GM12878 (cell line): Measurements from ENCODE around the gene SKAP1.

Source experiments
- TF ChIP-seq, protein P1 (sequence below): fragments of 450-650 bp; IDR thresholded peaks from 2 replicates; pipeline ENCODE4 v1.6.1; 2017; ENCODE audit warnings: low read depth, mild to moderate bottlenecking, moderate library complexity
- TF ChIP-seq, protein P2 (sequence below), 3 experiments: IDR thresholded peaks in 2 of 3; conservative IDR thresholded peaks in 1 of 3; 2 replicates each; pipeline ENCODE4 v1.5.1; 2011; ENCODE audit warnings: low read depth in 3 of 3, low read length in 3 of 3, mild to moderate bottlenecking in 3 of 3, control low read depth in 2 of 3, moderate library complexity in 2 of 3, inconsistent platforms in 1 of 3, mixed read lengths in 1 of 3; ENCODE audit not compliant: control insufficient read depth in 2 of 3, insufficient read depth in 1 of 3; ENCODE audit errors: extremely low read depth in 1 of 3

- TF ChIP-seq, protein P1, sequence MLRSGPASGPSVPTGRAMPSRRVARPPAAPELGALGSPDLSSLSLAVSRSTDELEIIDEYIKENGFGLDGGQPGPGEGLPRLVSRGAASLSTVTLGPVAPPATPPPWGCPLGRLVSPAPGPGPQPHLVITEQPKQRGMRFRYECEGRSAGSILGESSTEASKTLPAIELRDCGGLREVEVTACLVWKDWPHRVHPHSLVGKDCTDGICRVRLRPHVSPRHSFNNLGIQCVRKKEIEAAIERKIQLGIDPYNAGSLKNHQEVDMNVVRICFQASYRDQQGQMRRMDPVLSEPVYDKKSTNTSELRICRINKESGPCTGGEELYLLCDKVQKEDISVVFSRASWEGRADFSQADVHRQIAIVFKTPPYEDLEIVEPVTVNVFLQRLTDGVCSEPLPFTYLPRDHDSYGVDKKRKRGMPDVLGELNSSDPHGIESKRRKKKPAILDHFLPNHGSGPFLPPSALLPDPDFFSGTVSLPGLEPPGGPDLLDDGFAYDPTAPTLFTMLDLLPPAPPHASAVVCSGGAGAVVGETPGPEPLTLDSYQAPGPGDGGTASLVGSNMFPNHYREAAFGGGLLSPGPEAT, result no peak
- TF ChIP-seq, protein P2, sequence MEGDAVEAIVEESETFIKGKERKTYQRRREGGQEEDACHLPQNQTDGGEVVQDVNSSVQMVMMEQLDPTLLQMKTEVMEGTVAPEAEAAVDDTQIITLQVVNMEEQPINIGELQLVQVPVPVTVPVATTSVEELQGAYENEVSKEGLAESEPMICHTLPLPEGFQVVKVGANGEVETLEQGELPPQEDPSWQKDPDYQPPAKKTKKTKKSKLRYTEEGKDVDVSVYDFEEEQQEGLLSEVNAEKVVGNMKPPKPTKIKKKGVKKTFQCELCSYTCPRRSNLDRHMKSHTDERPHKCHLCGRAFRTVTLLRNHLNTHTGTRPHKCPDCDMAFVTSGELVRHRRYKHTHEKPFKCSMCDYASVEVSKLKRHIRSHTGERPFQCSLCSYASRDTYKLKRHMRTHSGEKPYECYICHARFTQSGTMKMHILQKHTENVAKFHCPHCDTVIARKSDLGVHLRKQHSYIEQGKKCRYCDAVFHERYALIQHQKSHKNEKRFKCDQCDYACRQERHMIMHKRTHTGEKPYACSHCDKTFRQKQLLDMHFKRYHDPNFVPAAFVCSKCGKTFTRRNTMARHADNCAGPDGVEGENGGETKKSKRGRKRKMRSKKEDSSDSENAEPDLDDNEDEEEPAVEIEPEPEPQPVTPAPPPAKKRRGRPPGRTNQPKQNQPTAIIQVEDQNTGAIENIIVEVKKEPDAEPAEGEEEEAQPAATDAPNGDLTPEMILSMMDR (IDR thresholded peaks at IDR 0.05 in 2 of 3, conservative IDR thresholded peaks at IDR 0.05 in 1 of 3; ENCODE audit: control insufficient read depth in 2 of 3, extremely low read depth in 1 of 3, insufficient read depth in 1 of 3, low read depth in 3 of 3, low read length in 3 of 3), result no peak
Measured at GRCh38 chr17:48258331-48258730, 171.7 kb downstream of the SKAP1 start.
